ENCODE measurements around the gene NSD1. TPM values are rescaled to one million over a fixed set of nuclear protein-coding genes. Genes with fewer than 3 reads are reported as not detected.
A peak's percentile ranks its signal among the peaks of the same experiment; 100 is the strongest.

The NSD1 gene
- total and polyA plus RNA-seq, 9 of the 15 experiments (the other 6 are each of a cell fraction or from before 2014, with no cell fraction given) = 3.8 to 51.0 (median 24.7) TPM

GRCh38 chr5:177109810-177110209 lies 23.8 kb upstream of the NSD1 start:
- ATAC-seq (no peak), DNase-seq (ENCODE audit: extremely low read depth in 1 of 4, low spot score in 3 of 4) (no peak), FAIRE-seq (no peak)
- H3K9me1 ChIP-seq (ENCODE audit: control insufficient read depth, insufficient read depth, low read length) = no peaks in the 10 kb centered on the region
- H3K9ac ChIP-seq (ENCODE audit: insufficient read depth in 1 of 2, low read depth in 2 of 2, low read length in 2 of 2) = no peak overlapping the region
- TF ChIP-seq POLR2AphosphoS2 (IDR thresholded peaks at IDR 0.05; ENCODE audit: low read length) = no peak
- no peak for TF ChIP-seq ZNF695 (CRISPR knock-in tag; IDR thresholded peaks at IDR 0.05)
- TF ChIP-seq NFE2 (IDR thresholded peaks at IDR 0.05; ENCODE audit: low read depth) = 0 out of 2 replicates have a peak, but pooled peaks have one; percentile 9
- TF ChIP-seq C11orf30 (IDR thresholded peaks at IDR 0.05; ENCODE audit: low read depth) = peak; percentile 79
- TF ChIP-seq MAFF (IDR thresholded peaks at IDR 0.05; ENCODE audit: low read length) = 0 out of 2 replicates have a peak, but pooled peaks have one; percentile 21
- peak; percentile 85 for TF ChIP-seq ZNF316 (IDR thresholded peaks at IDR 0.05)
- no peak for TF ChIP-seq ZNF347 (CRISPR knock-in tag; IDR thresholded peaks at IDR 0.05; ENCODE audit: low read depth)
- TF ChIP-seq MAFG (tag; conservative IDR thresholded peaks at IDR 0.05) = peak; percentile 60
- ChIA-PET CTCF (ENCODE audit: low intra/inter-chr PET ratio) (interaction anchor here (1.0 to 1.3 kb wide), 2 partner anchors 23 to 38 kb away, joined by 3 read pairs; partner anchors contain the start of gene FGFR4), POLR2A (interaction anchor here (1.0 to 1.3 kb wide), 2 partner anchors 17 to 191 kb away, joined by 3 to 4 read pairs; no protein-coding TSS in a partner anchor)
- H3K79me2 ChIP-seq (ENCODE audit: control insufficient read depth, insufficient read depth, low read length) = no peaks in the 10 kb centered on the region
- peaks cover 15% of the 10 kb centered on the region for H4K20me1 ChIP-seq (replicated peaks; ENCODE audit: control insufficient read depth, insufficient read depth, low read length)
- peaks cover 7 to 16% of the 10 kb centered on the region in 2 experiments; a peak in 4 of 5 replicates for H3K4me1 ChIP-seq (replicated peaks in 1 of 2; ENCODE audit: control insufficient read depth in 2 of 2, insufficient read depth in 2 of 2, low read length in 2 of 2)
- H3K27ac ChIP-seq (ENCODE audit: extremely low read depth, low read depth, low read length) = no peak overlapping the region
- H3K27me3 ChIP-seq (ENCODE audit: control insufficient read depth in 2 of 2, insufficient read depth in 2 of 2, low read length in 2 of 2) = peaks cover 4 to 9% of the 10 kb centered on the region in 2 experiments; a peak in 2 of 5 replicates
- H2AFZ ChIP-seq (ENCODE audit: low read depth, low read length) = no peak overlapping the region
- no TSS peak for BruUV-seq (replicated peaks)
- no peak overlapping the region for H3K4me3 ChIP-seq
- no peaks in the 10 kb centered on the region for H3K36me3 ChIP-seq (ENCODE audit: control insufficient read depth, insufficient read depth, low read length)
- in situ Hi-C loops (cut with MboI) (loop anchor here (5.0 to 25.0 kb wide), 3 partner anchors 345 to 1373 kb away; no protein-coding TSS in a partner anchor), intact Hi-C loops (cut with micrococcal nuclease) (loop anchor here (10.0 kb wide), 2 partner anchors 215 to 255 kb away; partner anchors contain the start of gene HK3)
- H3K4me2 ChIP-seq (ENCODE audit: insufficient read depth, low read length) = no peak overlapping the region
- WGBS (ENCODE audit: insufficient coverage, low coverage, missing lambda C conversion rate) = 44% methylated on average over 9 of the region's 9 CpGs
- no peaks in the 10 kb centered on the region for H3K9me3 ChIP-seq (replicated peaks; ENCODE audit: control insufficient read depth, insufficient read depth, low read depth, low read length)

Data from K562 (cell line).